HG03520 (cell line): ENCODE results near the gene KIAA0232.

Experiments
- ATAC-seq: cut with Tn5 transposase; IDR thresholded peaks from one replicate; pipeline ENCODE4 v1.9.1; 2021; ENCODE audit warnings: mild to moderate bottlenecking, moderate library complexity; ENCODE audit not compliant: unreplicated experiment

The KIAA0232 gene

DNA sequence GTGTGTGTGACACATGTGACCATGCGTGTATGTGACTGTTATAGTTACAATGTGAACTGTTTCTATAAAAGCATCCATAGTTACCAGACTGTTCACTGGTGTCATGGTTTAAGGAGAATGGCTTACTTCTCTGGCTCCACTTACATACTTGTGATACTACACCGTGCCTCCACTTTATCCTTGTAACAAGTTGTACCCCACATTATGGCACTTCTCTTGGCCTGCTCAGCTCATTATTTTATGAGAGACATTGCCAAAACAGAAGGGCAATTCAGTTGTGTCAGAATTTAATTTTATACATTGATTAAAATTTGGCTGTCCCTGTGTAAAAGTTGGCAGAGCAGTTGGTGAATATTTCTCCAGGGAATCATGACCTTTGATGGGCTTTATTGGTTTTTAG is 64.7 kb downstream of the KIAA0232 start:
- ATAC-seq: no peak

DNA sequence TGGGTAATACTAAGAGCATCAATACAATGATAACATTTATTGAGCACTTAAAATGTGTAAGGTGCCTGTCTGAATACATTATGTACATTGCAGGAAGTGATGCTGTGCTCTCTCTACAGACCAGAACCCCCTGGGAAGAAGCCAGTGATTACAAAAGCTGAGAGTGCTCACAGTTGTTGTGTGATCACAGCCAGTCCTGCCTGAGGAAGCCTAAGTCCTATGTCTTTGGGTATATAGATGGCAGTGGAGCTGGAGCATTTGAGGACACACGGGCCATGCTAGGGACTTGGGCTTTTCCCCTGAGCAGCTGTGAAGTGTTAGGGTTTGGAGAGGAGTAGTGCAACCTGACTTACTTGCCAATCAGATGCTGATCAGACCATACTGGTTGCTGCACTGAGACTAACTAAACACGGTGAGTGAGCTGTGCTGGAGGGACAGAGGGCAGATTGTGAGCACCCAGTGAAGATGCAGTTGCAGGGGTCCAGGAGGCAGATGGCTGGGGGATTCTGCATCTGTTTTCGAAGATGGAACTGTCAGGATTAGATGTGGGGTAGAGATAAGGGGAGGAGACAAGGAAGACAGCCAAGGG is 66.3 kb downstream of the KIAA0232 start:
- ATAC-seq: no peak

DNA sequence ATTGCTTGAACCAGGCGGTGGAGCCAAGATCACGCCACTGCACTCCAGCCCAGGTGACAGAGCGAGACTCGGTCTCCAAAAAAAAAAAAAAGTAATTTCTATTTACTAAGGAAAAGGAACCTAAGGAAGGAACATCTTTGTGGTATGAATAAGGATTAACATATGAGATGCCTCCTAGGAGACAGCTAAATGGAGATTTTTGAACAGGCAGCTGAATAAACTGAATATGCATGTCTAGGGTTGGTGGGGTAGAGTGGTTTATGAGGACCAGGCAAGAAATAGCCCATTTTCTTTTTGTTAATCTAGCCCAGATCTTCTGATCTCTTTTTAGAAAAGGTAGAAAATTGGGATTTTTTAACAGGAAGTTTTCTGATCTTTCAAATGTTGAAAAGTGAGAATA is 67.2 kb downstream of the KIAA0232 start:
- ATAC-seq: no peak

DNA sequence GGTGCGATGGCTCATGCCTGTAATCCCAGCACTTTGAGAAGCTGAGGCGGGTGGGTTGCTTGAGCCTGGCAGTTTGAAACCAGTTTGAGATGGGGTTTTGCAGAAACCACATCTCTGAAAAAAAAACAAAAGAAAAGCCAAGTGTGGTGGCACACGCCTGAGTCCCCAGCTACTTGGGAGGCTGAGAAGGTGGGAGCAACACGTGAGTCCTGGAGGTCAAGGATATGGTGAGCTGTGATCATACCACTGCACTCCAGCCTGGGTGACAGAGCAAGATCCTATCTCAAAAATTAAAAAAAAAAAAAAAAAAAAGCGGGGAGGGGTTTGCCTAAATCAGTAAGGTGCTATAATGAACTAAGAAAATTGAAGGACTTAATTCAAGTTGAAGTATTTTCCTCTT is 68.9 kb downstream of the KIAA0232 start:
- no peak for ATAC-seq

DNA sequence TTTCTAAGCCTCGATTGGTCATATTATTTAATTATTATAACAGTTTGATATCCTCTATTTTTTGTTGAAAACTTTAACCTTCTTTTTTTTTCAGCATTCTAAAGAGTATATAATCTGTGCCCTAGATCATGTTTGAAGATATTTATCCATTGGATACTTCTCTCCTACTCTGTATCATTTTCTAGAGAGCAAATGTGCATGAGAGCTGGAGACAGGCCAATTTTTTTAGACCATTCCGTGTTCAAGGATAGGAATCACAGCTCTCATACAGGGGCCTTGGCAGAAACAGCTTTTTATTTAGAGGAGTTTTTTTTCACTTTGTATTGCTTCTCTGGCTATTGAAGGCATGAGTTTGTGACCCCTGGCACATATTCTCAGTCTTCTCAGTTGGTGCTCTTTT is 69.4 kb downstream of the KIAA0232 start:
- ATAC-seq: no peak

DNA sequence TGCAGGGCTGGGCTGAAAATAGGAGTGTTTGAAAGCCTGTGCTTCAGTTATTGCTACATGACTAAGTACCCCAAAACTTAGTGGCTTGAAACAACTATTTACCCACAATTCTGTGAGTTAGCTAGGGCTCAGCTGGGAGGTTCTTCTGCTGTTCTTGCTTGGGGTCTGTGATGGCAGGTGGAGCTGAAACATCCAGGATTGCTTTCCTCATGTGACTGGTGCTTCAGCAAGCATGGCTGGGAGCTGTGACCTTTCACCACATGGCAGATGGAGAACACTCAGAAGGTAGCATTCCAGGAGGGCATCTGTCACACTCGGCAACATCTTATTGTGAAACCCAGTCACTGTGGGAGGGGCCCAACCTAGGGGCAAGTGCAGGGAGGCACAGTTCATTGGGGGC is 70.1 kb downstream of the KIAA0232 start:
- no peak for ATAC-seq

DNA sequence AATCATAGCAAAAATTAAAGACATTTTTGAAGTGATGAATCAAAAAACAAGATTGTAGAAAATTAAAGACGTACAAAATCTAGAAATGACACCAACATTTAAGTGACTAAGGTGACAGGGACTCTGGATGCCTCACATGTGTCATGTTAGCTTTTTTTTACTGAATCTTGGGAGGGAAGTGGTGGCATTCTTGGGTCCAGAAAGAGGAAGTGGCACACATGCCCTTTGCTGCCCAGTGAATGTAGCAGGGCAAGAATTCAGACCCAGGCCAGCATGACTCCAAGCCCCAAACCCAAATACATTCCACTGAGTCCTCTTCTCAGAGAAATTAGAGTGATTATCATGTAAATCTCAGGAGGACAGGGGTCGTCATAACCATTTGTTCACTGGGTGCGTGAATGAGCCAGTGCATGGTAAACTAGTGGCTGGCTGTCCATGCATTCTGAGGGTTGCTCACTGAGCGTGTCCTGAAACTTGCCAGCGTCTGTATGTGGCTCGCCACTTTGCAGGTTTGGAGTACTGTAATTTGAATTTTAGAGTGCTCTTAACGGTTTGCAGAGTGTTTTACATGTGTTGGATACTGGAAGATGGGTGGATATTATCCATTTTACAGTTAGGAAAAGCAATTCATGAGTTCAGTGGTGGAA is 71.7 kb downstream of the KIAA0232 start:
- no peak for ATAC-seq

DNA sequence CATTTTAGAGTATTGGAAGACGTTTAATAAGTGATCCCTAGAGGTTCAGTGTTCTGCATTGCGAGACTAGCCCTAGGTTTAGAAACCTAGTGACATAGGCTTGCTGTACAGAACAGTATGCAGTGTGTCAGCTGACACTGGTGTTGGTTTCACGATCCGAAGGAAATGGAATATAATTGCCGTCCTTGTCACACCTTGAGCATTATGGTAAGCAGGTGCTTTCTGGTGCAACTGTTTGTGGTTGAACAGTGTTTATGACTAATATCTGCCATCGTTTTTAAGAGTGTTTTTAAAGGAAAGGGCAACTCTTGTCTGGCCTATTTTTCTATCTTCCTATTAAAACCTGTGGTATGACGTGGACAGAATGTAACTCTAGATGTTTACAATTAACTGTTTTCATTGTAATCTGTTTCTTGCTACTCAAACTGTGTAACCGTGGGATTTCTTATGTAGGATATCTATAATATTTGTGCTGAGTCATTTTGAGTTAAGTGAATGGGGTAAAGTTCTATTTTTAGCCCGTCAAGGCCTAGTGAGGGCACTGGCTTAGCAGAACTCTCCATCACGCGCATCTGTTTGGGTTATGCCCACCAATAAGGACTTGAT is 73.3 kb downstream of the KIAA0232 start:
- ATAC-seq: peak; percentile 96

DNA sequence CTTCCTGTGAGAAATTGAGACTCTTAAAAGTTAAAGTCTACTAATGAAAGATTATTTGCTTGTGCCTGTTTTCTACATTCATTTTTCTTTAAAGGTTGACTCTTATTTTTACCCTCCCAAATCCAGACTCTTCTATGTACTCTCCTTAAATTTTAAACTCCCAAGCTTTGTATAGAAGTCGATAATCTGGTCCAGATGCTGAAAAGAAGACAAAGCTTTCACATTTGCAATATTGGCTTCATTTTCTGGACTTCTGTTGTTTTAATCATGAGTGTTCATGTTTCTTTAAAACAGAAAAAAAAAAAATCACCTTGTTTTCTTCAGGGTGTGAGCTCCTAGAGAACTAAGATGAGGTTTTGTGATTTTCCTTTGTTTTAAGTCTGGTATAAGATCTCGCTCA is 73.9 kb downstream of the KIAA0232 start:
- no peak for ATAC-seq

DNA sequence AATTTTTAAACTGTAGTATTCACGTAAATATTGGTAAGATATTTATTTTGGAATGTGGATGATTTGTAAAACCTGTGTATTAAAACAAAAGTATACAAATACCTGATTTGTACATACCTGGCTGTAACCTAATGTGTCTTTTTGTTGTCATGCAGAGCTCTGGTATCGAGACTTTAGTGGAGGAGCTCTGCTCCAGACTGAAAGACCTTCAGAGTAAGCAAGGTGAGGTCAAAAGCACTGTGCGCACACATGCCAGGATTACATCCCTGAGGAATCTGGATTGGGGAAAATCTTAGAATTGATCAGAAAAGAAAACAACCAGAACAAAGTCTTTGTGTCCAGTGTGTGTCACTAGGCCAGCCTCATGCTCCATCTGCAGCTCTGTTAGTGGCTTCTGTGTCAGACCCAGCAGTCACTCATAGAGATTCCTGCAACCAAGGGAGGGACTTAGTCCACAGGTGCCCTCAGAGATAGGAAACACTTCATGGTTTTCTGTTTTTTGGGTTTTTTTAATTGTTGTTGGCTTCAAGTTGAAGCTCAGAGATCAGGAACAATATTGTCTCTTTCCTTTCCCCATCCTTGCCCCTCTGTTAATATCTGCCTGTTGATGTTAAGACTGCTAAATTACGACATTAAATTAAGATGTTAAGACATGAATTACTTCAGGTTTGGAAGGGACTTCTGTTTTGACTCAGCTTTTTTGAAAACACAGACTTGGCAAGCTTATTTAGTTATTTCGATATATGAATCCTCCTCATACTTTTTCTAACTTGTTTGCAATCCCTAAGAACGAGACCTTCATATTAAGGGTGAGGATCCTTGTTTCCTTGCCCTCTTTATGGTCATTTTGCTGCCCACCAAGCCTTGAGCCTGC is 74.7 kb downstream of the KIAA0232 start:
- no peak for ATAC-seq

DNA sequence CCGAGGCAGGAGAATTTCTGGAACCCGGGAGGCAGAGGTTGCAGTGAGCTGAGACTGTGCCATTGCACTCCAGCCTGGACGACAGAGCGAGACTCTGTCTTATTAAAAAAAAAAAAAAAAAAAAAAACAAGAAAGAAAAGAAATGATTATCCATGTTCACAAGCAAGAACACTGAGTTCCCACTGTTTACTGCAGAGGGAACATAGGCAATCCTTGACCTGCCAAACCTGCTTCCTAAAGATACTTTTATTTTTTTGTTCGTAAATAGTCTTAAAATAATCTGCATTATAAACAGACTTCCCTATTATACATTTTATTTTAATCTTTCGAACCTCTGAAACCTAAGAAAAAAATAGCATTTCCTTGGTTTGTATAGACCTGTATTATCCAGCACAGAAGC is 76.5 kb downstream of the KIAA0232 start:
- no peak for ATAC-seq

DNA sequence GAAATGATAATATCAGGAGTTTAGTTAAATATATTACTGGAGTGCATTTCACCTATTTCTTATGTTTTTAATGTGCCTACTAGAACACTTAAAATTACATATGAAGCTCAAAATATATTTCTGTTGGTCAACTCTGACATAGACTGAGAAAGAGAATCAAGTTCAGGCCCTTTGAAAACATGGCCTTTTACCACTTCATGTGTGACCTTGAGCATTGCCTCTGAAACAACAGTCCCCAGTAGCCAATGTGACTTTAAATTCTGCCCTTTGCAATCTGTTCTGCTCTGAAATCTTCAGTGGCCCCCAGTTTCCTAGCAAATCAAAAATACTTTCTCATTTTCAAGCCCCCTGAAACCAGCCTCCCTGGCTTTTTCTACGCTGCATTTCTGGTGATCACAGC is 77.0 kb downstream of the KIAA0232 start:
- ATAC-seq: no peak

DNA sequence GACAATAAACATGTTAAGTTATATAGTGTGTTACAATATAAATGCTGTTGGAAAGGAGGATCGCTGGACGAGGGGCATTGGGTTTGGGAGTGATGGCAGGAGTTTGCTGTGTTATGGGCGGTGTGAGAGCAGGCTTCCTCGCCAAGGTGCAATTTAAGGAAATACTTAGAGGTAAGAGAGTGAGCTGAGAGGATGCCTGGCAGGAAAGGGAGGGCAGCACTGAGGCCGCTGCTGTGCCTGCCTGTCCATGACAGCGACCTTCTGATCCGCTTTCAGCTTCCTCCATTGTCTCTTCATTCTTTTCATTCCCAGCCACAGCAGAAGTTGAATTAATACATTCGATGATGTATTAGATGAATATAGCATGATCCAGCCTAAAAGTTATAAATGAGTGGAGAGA is 85.9 kb downstream of the KIAA0232 start:
- no peak for ATAC-seq

DNA sequence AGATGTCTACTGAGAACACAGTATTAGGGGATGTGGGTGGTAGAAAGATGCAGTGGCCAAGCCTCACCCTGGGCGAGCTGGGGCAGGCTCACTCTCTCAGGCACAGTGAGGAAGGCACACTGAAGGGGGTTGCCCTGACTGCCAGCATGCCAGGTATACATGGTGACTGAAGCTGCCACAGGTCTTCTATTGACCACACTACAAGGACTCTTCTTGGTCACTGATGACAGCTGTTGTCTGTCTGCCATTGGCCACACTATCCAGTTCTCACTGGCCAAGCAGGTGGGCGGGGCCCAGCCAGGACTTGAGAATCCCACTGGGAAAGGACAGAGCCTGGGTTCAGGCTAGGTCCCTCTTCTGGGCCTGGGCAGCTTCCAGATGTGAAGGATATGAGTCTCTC is 87.4 kb downstream of the KIAA0232 start:
- ATAC-seq: no peak

DNA sequence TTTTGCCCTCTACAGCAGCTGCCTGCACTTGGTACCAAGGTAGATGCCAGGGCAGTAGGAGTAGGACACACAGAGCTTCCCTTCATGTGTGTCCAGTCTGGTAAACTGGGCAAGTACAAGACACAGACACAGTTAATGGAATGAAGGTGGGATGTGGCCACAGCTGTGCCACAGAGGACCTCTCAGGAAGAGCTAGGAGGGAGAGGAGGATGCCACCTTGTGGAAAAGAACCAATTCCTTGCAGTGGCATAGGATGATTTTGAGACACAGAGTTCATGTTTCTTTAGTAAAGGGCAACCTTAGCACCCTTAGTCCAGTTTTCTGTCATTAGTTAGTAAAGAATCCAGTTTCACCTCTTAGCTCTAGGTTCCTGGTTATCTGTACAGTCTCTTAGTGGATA is 90.8 kb downstream of the KIAA0232 start:
- no peak for ATAC-seq

DNA sequence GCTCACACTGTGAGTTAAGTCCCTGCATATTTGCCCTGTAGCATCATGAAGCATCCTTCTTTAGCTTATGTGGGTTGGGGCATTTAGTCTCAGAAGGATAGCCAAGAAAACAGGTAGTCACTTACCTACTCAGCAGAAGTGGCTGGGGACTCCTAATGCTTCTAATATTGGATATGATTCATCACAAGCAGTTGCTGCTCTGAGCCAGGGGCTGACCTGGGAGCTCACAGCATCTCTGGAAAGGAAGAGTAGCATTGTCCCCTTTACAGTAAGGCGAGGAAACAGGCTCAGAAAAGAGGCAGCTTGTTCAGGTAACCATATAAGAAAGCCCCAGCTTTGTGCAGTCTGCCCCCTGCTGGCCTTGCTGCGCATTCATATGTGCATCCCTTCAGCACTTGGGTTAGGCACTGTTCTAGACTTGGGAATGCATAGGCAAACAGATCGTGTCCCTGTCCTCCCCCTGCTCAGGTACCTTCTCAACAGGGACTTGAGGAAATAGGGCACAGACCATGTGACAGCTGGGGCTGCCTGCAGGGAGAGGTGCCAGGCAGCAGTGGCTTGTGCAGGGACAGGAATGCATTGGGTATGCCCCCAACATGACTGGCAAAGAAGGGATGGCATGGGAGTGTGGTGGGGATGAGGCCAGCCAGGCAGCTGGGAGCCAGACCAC is 91.4 kb downstream of the KIAA0232 start:
- ATAC-seq: peak; percentile 69

DNA sequence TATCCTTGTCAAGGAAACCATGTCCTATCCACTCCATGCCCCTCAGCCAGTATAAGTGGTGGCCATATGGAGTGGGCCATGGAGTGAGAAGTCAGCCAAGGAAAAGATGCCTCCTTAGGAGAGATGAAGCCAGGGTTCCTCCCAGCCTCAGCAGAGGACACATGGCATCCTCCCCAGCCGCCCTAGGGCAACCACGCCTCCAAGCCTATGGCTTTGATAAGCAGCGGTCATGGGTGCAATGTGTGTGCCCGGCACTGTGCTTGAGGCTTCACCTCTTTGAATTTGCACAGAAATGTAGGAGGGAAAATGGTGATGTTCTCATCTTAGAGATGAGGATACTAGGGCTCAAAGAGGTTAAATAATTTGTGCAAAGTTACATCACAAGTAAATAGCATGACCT is 92.5 kb downstream of the KIAA0232 start:
- ATAC-seq: no peak

DNA sequence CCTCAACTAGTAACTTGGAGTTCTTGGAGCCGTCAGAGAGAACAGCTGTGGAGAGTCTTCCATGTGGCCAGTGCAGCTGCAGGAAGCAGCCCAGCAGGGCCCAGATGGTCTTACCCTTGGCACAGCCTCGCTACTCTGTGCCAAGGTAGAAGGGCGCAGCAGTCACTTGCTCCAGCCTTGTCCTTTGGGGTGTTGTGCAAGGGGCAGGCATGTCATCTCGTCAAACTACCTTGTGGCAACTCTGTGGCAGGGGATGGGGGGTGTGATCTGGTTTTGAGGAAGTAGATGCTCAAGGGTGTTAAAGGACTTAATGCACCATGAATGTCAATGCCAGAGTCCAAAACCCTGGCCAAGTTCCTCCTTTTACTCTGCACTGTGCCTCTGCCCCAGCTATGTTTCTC is 92.9 kb downstream of the KIAA0232 start:
- ATAC-seq: no peak

DNA sequence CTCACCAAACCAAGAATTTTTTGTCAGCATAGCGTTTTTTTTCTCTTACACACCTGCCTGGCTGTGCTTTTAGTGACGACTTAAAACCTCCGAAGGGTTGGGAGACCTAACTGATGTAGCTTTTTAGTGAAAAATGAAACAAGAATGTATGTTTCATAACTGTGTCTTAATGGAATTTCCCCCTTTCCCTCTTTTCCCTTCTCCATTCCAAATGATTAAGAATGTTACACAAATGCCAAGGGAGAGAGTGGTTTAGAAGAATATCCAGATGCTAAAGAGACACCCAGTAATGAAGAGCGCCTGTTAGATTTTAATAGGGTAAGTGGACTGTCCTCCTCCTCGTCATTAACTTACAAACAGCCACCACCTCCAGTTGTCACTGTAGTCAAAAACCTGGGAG is 93.9 kb downstream of the KIAA0232 start:
- no peak for ATAC-seq

DNA sequence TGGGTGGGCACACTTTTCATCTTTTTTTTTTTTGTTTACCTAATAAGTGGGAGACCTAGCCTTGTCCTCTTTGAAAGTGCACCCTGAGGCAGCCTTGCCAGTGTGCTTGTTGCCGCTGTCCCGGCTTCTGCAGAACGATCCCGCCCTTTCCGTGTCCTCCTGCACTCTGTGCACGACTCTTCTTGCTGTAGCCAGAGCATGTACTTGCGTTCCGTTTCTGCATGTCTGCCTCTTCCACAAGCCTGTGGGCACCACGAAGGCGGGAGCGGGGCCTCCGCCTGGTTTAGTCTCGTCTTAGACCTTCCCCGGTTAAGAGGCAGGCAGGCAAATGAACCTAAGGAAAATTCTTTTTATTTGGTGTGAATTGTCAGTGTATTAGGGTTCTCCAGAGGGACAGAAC is 94.5 kb downstream of the KIAA0232 start:
- no peak for ATAC-seq

DNA sequence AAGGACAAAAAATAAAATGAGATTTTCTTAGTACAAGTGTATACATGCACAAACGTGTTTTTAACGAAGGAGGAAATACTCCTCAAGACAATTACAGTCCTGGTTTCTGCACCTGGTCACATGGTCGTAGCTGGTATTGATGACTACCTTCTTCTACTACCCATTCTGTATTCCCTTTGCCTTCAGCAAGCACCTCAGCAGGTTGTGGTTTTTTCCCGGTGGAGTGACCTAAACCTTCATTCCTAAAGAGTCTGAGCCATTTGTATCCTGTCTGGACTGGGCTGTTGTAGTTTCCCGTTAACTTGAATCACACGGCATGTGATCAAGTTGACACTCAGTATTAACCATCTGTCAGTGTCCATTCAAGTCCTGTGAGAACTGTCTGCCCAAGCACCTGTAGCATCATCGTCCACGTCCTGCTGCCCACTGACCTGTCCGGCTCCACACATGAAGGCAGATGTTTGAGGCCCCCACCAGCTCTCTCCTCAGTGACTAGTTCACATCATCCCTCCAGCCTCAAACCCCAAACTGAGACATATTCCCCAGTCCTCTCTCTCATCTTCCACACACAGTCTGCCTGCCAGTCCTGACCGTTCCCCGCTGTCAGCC is 96.0 kb downstream of the KIAA0232 start:
- no peak for ATAC-seq
